SKM-1 treated with dmso at 0.1 percent for 144 hours (cell line): ENCODE data around the gene PPM1K.
A peak's percentile ranks its signal among the peaks of the same experiment; 100 is the strongest.
"Not testable (repeated sequence)": the region's sequence is repeated elsewhere in the genome, so short reads cannot be mapped to it uniquely, and the experiment has no call there.

ENCODE experiments used
- DNase-seq: peaks from one replicate; lab custom pipeline; 2025; ENCODE audit not compliant: unreplicated experiment; lab: John Stamatoyannopoulos, UW

PPM1K gene

DNA sequence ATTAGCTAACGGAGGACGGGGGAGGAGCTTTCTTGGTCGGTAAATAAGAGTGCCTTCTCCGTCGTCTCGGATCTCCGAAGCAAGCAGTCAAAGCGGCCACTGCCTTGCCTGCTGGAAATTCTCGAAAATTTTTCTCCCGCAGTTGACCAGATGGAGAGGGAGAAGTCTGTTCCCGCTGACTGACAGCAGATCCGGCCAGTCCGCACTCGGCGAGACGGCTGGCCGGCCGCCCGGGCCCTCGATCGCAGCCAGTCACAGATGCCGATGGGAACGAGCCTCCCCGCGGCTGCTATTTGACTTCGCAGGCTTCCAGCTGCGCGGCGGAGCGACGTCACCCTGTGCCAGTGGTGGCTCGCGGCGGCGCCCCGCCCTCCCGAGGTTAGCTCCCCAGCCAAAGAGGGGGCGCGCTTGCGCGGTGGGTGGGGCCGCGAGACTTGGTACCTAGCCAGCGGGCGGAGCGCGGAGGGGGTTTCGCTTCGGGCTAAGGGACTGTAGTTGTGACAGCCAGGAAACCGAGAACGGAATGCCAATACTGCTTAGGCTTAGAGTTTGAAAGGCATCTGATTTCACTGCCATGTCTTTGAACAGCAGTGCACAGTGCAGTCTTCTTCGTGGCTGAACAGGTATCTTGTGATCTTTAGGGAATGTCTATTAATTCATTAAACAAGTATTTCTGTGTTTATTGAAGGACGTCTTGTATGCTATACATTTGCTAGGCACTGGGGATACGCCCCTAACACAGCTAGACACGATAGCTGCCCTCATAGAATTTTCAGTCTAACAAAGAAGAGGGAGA is at the start of gene PPM1K:
Gene PPM1K, minus strand, starts transcription at position 123 of the 796 bp plus-strand sequence. CDS start 5,978 bp downstream, outside the sequence.
- peak; percentile 98 for DNase-seq

DNA sequence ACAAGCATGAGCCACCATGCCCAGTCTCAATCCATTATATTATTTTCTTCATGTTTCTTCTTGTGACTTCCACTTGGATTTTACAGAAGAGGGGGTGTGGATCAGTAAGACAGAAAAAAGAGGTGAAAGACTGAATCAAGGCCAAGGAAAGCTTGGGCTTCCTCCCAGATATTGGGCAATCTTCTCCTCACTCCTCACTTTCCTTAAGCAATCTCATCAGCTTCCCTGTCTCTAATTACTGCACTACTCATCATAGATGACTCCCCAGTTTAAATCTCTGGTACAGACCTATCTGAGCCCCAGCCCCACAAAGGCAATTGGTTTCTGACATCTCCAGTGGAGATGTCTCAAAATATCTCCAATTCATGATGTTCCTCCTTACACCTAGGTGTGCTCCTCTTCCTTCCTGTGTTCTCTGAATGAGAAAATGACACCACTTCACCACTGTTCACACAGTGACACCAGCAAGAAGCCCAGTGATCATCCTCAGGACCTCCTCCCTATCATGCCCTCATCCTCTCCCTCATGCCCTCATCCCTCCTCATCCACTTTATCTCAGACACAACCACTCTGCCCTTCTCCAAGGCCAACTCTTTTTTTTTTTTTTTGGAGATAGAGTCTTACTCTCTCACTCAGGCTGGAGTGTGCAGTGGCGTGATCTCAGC is 49.5 kb upstream of the PPM1K start:
- DNase-seq: no peak

DNA sequence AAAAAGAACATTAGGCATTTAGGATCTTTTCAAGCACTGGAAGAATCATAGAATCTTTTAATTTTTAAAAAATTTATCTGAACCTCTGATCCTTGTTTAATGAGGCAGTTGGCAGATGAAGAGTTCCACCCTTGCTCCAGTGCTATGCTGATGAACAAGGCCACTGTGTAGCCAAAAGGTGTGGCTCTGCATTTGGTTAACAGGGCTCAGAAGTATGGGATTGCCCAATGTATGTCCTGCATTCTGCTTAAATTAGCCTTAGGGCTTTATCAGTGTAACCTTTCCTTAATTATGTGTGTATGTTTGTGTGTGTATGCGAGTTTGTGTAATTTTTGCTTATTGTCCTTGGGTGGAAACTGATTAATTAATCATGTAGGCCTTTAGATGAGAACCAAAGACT is 43.3 kb upstream of the PPM1K start:
- no peak for DNase-seq

DNA sequence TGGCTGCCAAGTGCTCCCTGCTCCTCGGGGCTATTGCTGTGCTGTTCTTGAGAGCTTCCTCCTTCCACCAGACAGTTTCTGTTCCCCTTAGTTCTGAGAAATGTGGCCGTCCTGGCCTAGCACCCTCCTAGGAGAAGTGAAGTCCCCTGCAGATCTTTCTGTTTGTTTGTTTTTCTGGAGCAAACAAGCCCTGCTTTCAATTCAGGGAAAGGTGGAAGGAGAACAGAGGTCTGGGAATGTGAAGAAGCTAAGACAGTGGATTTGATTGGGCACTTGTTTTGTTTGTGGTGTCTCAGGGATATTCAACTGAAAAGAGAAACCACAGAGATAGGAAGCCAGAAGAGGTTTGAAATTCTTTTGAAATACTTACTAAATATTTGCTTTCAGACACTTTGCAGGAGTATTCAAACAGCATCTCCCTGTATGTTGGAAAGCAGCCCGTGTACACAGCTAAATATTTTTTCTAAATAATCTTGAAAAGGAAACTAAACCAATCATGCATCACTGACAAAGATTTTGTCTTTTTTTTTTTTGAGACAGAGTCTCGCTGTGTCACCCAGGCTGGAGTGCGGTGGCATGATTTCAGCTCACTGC is 36.5 kb upstream of the PPM1K start:
- peak; percentile 87 for DNase-seq

DNA sequence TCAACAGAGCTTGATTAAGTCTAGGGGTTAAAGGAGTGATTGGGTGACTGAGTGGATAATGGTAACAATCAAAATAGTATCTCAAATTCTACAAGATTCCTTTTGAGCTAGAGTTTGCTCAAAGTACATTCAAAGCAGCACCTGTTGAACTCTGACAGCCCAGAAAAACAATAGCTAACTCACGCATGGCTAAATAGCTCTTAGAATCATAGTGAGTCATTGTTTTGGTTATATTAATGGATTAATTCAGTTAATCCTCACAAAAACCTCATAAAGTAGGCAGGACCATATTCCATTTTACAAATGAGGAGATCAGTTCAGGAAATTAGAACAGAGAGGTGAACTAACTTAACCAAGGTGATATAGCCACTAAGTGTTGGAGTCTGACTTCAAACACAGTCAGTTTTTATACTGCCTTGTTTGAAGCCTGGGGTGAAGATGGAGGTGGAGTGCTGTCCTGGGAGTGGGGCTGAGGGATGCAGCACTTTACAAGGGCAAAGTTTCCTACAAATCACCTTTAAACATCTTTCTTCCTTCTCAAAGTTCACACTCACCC is 35.9 kb upstream of the PPM1K start:
- no peak for DNase-seq

DNA sequence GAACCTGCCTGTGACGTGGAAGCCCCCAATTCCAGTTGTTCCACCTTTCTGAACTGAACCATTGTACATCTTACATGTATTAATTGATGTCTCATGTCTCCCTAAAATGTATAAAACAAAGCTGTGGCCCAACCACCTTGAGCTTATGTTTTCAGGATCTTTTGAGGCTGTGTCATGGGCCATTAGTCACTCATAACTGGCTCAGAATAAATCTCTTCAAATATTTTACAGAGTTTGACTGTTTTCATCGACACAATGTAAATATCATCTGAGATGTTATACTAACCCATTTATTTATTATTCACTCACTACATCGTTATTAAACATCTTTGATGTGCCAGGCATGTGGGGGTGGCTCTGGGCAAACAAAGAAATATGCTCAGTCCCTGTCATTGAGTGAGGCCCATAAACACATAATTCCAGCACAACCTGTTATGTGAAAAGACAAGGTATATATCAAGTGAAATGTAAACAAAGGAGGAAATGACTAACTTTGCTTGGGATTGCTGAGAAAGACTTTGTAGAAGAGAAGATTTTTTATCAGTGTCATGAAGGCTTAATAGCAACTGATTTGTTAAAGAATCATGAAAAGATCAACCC is 34.5 kb upstream of the PPM1K start:
- no peak for DNase-seq

DNA sequence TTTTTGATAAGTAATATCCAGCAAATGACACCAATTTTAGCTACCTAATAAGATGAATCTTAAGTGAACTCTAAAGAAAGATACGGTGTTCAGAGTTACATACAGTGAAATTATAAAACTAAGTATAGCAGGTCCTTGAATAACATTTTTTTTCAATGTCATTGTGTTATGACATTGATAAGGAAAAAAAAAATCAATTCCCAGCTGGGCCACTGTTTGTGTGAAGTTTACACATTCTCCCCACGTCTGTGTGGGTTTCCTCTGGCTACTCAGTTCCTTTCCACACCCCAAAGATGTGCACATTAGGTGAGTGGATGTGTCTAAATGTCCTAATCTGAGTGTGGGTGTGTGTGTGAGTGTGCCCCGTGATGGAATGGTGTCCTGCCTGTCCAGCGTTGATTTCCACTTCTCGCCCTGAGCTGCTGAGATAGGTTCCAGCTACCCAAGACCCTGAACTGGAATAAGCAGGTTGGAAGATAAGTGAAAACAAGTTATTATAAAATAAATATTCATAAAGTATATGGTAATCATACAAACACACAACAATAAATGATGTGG is 31.2 kb upstream of the PPM1K start:
- no peak for DNase-seq

DNA sequence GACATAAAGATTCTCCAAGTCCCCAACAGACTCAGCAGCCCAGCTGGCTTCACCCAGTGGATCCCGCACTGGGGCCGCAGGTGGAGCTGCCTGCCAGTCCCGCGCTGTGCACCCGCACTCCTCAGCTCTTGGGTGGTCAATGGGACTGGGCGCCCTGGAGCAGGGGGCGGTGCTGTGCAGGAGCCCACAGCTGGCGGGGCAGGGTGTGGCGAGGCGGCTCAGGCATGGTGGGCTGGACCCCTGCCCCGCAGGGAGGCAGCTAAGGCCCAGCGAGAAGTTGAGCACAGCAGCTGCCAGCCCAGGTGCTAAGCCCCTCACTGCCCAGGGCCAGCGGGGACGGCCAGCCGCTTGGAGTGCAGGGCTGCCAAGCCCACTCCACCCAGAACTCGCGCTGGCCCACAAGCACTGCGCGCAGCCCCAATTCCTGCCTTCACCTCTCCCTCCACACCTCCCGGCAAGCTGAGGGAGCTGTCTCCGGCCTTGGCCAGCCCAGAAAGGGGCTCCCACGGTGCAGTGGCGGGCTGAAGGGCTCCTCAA is 28.8 kb upstream of the PPM1K start:
- not testable (repeated sequence) for DNase-seq

DNA sequence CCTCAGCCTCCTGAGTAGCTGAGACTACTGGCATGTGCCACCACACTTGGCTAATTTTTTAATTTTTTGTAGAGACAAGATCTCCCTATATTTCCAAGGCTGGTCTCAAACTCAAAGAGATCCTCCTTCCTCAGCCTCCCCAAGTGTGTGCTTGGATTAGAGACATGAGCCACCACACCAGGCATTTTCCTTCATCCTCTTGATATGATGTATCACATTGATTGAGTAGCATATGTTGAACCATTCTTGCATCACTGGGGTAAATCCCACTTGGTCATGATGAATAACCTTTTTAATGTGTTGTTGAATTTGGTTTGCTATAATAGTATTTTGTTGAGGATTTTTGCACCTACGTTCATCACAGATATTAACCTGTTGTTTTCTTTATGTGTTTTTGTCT is 24.2 kb upstream of the PPM1K start:
- DNase-seq: no peak

DNA sequence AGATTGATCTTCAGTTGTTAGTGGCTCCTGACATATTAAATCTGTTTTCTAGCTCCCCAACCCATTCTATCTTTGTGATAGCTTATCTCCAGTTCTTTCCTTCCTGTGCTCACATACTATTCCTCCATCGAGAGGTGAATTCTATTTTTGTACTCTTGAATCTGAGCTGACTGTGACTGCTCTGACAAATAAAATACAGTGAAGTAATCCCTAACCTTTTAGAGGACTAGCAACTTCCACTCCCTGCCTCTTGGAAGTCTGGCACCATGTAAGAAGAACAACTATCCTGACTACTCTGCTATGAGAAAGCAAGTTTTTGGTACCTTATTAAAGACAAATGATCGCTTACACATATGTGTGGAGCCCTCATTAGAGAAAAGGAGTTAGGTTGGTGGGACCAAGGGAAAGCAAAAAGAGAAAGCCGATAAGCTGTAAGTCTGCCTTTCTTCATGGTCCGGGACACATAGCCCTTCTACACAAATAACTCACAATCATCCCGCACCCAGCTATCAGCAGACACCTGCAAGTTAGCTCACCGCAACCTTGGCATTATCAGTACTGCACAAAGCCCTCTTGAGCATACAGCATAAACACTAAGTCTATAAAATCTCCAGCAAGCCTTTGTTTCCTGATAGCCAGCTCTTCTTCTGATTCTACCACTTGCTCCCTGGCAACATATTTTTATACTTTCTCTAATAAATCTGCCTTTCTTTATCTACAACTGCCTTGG is 13.5 kb upstream of the PPM1K start:
- no peak for DNase-seq

DNA sequence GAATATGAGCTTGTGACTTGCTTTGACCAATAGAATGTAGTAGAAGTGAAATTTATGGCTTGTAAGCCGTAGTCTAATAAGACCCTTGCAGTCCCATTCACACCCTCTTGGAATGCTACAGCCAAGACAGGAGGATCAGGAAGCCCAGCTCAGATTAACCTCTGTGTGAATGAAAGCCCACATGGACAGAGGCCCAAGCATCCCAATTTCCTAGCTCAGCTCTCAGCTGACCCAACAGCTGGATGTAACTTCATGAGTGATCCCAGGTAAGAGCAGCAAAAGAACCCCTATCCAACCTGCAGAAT is 12.8 kb upstream of the PPM1K start:
- DNase-seq: no peak

DNA sequence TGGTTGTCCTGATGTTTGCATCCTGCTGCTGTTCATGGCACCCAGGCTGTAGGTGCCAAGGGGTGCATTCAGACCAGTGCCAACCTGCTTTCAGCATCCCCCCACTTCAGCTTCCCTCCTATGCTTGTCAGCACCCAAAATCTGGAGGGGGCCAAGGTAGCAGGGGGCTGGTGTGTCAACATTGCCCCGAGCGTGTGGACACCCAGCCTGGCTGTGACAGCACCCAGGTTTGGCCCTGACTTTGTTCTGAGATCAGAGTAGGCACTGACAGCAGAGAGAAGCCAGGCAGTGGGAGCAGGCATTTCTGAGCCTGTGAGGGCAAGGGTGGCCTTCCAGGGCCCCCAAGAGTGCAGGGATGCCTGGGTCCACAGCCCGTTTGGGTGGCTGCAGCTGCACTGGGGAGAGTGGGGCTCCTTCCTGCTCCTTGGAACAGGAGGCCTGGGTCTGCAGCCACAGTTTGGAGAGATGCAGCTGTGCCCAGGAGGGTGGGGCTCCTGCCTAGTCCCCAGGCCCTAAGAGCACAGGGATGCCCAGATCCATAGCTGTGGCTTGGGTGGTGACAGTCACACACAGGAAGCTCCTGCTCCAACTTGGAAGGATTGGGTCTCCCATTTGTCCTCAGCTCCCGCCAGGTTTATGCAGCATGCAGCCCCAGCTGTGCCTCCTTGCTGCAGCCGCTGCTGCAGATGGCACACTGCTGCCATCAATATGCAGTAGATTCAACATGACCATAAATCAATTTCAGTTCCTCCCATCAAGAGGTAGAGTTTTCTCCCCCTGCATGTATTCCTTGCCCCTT is 12.3 kb upstream of the PPM1K start:
- no peak for DNase-seq

DNA sequence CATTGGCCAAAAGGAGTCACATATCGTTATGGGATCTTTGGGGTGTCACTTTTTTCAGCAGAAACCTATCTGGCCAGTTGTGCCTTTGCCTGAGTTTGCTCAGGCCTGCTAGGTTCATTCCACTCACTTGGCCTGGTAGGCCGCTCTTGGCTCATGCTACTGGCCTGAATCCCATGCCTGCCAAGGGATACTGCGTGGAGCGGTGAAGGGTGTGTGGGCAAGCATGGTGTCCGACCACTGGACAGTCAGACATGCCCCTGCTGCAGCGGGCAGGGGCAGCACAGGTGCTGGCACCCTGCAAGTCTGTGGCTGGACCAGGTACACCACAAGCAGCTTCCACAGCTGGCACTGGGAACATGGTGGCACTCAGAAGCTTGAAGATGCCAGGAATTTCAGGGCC is 11.3 kb upstream of the PPM1K start:
- DNase-seq: no peak

DNA sequence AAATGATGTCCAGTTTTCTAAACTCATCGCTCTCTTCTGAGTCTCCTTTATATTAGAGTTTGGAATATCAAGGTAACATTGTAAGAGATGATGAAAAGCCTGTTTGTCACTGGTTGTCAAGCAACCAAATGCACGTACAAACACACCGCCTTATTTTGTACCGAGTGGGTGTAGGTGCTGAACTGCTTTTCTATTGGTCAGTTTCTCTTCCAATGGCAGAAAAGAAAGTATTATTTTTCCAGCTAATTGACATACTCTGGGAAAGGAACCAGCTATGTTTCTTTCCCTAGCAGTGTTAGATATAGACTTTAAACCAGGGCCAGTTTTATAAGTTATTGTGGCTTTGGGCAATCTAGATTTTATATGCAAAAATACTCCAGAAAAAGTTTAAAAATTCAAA is 6.6 kb upstream of the PPM1K start:
- no peak for DNase-seq

DNA sequence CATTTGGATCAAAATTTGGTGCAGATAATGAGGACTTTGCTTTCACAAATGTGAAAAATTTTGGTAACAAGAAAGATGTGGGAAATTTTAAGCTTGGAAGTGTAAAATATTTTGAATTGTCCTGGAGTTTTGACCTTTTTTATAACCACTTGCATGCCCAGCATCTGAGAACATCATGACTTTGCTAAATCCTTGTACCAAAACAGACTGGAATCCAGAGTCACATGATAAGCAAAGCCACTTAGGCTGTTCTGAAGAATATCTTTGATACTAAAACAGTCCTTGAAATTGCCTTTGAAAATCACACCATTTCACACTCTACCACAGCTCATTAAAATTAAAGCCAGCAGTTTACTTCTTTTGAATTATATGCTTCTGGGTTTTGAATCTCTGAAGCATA is 2.5 kb upstream of the PPM1K start:
- no peak for DNase-seq

DNA sequence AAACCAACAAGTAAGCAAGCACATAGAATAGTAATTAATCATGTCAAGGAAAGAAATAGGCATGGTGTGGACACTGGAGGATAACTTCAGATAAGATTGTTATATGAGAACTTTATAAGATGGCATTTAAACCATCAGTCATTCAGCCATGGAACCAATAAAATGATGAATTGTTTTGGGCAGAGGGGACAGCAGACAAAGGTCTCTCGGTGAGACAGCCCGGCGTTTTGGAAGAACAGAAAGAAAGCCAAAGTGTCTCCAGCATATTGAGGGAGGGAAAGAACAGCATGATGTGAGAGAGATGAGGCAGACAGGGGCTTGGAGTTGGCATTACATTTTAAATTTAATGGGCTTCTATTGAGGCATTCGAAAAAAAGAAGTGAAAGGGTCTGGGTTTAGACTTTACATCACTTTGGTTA is 883 bp upstream of the PPM1K start:
- DNase-seq: no peak

DNA sequence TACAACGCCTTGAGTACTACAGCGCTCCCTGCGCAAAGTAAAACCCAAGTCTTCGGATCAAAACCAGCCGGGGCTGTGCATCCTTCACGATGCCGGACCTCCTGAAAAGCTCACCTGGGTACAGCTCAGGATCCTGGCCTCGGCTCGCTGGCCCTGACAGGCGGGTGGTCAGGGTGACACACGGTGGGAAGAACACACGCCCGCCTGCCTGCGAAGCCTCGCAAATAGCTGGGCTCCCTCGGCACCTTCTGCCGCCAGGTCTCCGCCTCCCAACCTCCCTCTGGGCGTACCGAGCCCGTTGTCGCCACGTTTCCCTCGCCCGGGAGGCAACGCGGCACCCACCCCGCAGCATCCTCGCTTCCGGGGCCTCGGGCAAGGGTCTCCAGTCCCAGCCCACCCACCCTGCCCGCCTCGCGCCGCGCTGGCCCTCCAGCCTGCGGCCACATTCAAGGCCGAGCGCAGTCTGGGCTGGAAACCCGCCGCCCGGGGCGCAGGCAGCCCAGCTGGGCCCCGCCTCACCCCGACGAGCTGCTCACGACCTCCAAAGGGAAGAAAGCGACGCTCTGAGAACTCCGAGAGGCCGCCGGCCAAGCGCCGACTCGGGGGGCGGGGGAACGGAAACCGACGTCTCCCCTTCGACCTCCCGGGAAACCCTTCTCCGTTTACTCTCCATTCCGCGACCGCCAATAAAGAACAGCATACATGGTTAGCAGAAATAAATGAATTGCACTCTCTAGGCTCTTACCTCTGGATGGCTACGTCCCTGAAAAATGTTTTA is 511 bp downstream of the PPM1K start:
- DNase-seq: peak; percentile 46

DNA sequence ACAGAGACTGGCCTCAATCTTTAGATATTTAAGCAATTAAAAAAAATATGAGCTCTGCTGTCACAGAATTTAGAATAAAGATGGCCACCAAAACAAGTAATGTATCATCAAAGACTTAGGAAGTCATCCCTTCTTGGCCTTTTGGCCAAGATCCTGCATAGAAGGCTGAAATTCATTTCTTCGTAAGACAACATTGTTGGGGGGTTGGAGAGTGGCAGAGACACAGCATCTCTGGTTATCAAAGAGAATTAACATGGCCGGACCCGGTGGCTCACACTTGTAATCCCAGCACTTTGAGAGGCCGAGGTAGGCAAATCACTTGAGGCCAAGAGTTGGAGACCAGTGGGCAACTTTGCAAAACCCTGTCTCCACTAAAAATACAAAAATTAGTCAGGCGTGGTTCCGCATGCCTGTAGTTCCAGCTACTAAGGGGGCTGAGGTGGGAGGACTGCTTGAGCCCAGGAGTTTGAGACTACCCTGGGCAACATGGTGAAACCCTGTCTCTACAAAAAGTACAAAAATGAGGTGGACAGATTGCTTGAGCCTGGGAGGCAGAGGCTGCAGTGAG is 4.0 kb downstream of the PPM1K start:
- no peak for DNase-seq
